GM21360 (cell line): ENCODE data around the gene PGA3.
"Not testable (repeated sequence)": the region's sequence is repeated elsewhere in the genome, so short reads cannot be mapped to it uniquely, and the experiment has no call there.

Source experiments
- ATAC-seq: cut with Tn5 transposase; IDR thresholded peaks from one replicate; pipeline ENCODE4 v1.9.1; 2021; ENCODE audit warnings: mild to moderate bottlenecking, moderate library complexity; ENCODE audit not compliant: unreplicated experiment

PGA3 gene

GRCh38 chr11:61204502-61205059 lies 1.3 kb downstream of the PGA3 start:
- not testable (repeated sequence) for ATAC-seq

- ATAC-seq: not testable (repeated sequence)
These were observed 4.5 kb downstream of the PGA3 start for GRCh38 chr11:61207636-61208310.

- not testable (repeated sequence) for ATAC-seq
These were observed 7.3 kb downstream of the PGA3 start for GRCh38 chr11:61210629-61211028.

GRCh38 chr11:61211327-61211952 lies 8.1 kb downstream of the PGA3 start:
- ATAC-seq: not testable (repeated sequence)

GRCh38 chr11:61212202-61212601 lies 8.9 kb downstream of the PGA3 start:
- ATAC-seq: not testable (repeated sequence)

- ATAC-seq: not testable (repeated sequence)
These were observed 10.5 kb downstream of the PGA3 start for GRCh38 chr11:61213711-61214324.

- ATAC-seq: not testable (repeated sequence)
These were observed 15.0 kb downstream of the PGA3 start for GRCh38 chr11:61218306-61218705.

GRCh38 chr11:61219016-61219415 lies 15.7 kb downstream of the PGA3 start:
- ATAC-seq: not testable (repeated sequence)

GRCh38 chr11:61222047-61222446 lies 18.7 kb downstream of the PGA3 start, which contains the start of gene PGA4:
TSS of gene PGA4 (plus strand) at chr11:61222347. CDS start at chr11:61222401, 54 bp downstream.
- ATAC-seq: not testable (repeated sequence)

GRCh38 chr11:61222692-61223091 lies 19.4 kb downstream of the PGA3 start:
- ATAC-seq: not testable (repeated sequence)

GRCh38 chr11:61226457-61227137 lies 23.3 kb downstream of the PGA3 start:
- not testable (repeated sequence) for ATAC-seq

- ATAC-seq: not testable (repeated sequence)
These were observed 26.1 kb downstream of the PGA3 start for GRCh38 chr11:61229458-61229857.

- not testable (repeated sequence) for ATAC-seq
These were observed 27.7 kb downstream of the PGA3 start for GRCh38 chr11:61231033-61231432.

GRCh38 chr11:61231585-61231984 lies 28.3 kb downstream of the PGA3 start:
- ATAC-seq: not testable (repeated sequence)

- ATAC-seq: not testable (repeated sequence)
These were observed 29.3 kb downstream of the PGA3 start for GRCh38 chr11:61232548-61233145.

- not testable (repeated sequence) for ATAC-seq
These were observed 33.8 kb downstream of the PGA3 start for GRCh38 chr11:61237130-61237529.

GRCh38 chr11:61240288-61240687 lies 37.0 kb downstream of the PGA3 start:
- ATAC-seq: not testable (repeated sequence)

GRCh38 chr11:61240875-61241274 lies 37.6 kb downstream of the PGA3 start, which contains the start of gene PGA5:
TSS of gene PGA5 (plus strand) at chr11:61241175. CDS start at chr11:61241227, 52 bp downstream.
- not testable (repeated sequence) for ATAC-seq

- not testable (repeated sequence) for ATAC-seq
These were observed 38.2 kb downstream of the PGA3 start for GRCh38 chr11:61241526-61241925.

- ATAC-seq: not testable (repeated sequence)
These were observed 42.1 kb downstream of the PGA3 start for GRCh38 chr11:61245284-61245964.
